HepG2 (cell line): ENCODE data around the gene KLHDC2. TPM values are rescaled to one million over a fixed set of nuclear protein-coding genes. Genes with fewer than 3 reads are reported as not detected.

ENCODE experiments used
- GTF2F1 ChIP-seq: fragments of 150-350 bp; IDR thresholded peaks from 2 replicates; pipeline ENCODE4 v1.6.1; 2014; ENCODE audit warnings: low read length
- HNF4G ChIP-seq, 2 experiments: sonication (generic) in 1 of 2; formaldehyde crosslinking in 1 of 2; IDR thresholded peaks; 2 replicates each; pipeline versions ENCODE4 v1.4.0 to v1.6.1; 2011 to 2020; ENCODE audit warnings: borderline replicate concordance in 2 of 2, low read depth in 2 of 2, mild to moderate bottlenecking in 2 of 2, low read length in 1 of 2, missing genetic modification reagents in 1 of 2, moderate library complexity in 1 of 2
- HNRNPL ChIP-seq: fragments of 200-400 bp; formaldehyde crosslinking; IDR thresholded peaks from 2 replicates; pipeline ENCODE4 v1.6.1; 2017; ENCODE audit warnings: mild to moderate bottlenecking, low read depth, low read length
- KDM6A ChIP-seq: IDR thresholded peaks from 2 replicates; pipeline ENCODE4 v1.6.1; 2016; ENCODE audit warnings: low read depth
- KLF12 ChIP-seq: sonication (generic); formaldehyde crosslinking; IDR thresholded peaks from 2 replicates; pipeline ENCODE4 v1.4.0; 2020; ENCODE audit warnings: missing genetic modification reagents, borderline replicate concordance
- KLF6 ChIP-seq: IDR thresholded peaks from 2 replicates; pipeline ENCODE4 v1.8.0; 2016; ENCODE audit warnings: missing biosample characterization, missing genetic modification reagents
- MEIS1 ChIP-seq: sonication (generic); formaldehyde crosslinking; IDR thresholded peaks from 2 replicates; pipeline ENCODE4 v1.9.0; 2021; ENCODE audit warnings: mild to moderate bottlenecking, missing genetic modification reagents, moderate library complexity, borderline replicate concordance
- MIER3 ChIP-seq: IDR thresholded peaks from 2 replicates; pipeline ENCODE4 v1.6.1; 2016; ENCODE audit warnings: missing compliant biosample characterization, borderline replicate concordance
- NFKBIZ ChIP-seq: IDR thresholded peaks from 2 replicates; pipeline ENCODE4 v1.6.1; 2018; ENCODE audit warnings: missing genetic modification reagents, missing compliant biosample characterization
- RBM22 ChIP-seq: fragments of 200-400 bp; formaldehyde crosslinking; optimal IDR thresholded peaks from 2 replicates; pipeline ENCODE3; 2017; ENCODE audit warnings: mild to moderate bottlenecking, low read length, moderate library complexity
- SMAD9 ChIP-seq: sonication (generic); formaldehyde crosslinking; IDR thresholded peaks from 2 replicates; pipeline ENCODE4 v1.5.1; 2020; ENCODE audit warnings: mild to moderate bottlenecking, missing genetic modification reagents
- SMYD3 ChIP-seq: sonication (generic); formaldehyde crosslinking; IDR thresholded peaks from 2 replicates; pipeline ENCODE4 v1.8.1; 2023; ENCODE audit warnings: mild to moderate bottlenecking, missing genetic modification reagents
- SRSF4 ChIP-seq: fragments of 200-400 bp; formaldehyde crosslinking; IDR thresholded peaks from one replicate; pipeline ENCODE4 v1.6.1; 2018; ENCODE audit warnings: mild to moderate bottlenecking, low read depth, low read length, moderate library complexity; ENCODE audit not compliant: poor library complexity, severe bottlenecking
- SSRP1 ChIP-seq: IDR thresholded peaks from 2 replicates; pipeline ENCODE4 v1.6.1; 2016; ENCODE audit warnings: control low read depth
- ZBTB10 ChIP-seq: sonication (generic); formaldehyde crosslinking; IDR thresholded peaks from 2 replicates; pipeline ENCODE4 v1.4.0; 2020; ENCODE audit warnings: missing genetic modification reagents, borderline replicate concordance
- ZFAT ChIP-seq: sonication (generic); formaldehyde crosslinking; conservative IDR thresholded peaks from 2 replicates; pipeline ENCODE4 v1.8.1; 2023; ENCODE audit warnings: missing genetic modification reagents, inconsistent platforms
- ZFP62 ChIP-seq: sonication (generic); formaldehyde crosslinking; IDR thresholded peaks from 2 replicates; pipeline ENCODE4 v1.4.0; 2020; ENCODE audit warnings: missing genetic modification reagents
- ZIK1 ChIP-seq: sonication (generic); formaldehyde crosslinking; IDR thresholded peaks from 2 replicates; pipeline ENCODE4 v1.5.0; 2020; ENCODE audit warnings: mild to moderate bottlenecking, low read depth, missing genetic modification reagents, borderline replicate concordance
- ZNF557 ChIP-seq: sonication (generic); formaldehyde crosslinking; IDR thresholded peaks from 2 replicates; pipeline ENCODE4 v1.4.0; 2020; ENCODE audit warnings: missing genetic modification reagents
- ZNF615 ChIP-seq: sonication (generic); formaldehyde crosslinking; IDR thresholded peaks from 2 replicates; pipeline ENCODE4 v1.5.0; 2020; ENCODE audit warnings: mild to moderate bottlenecking, missing genetic modification reagents, borderline replicate concordance
- polyA plus RNA-seq, 8 experiments: library from polyadenylated mRNA; depleted of rRNA in 3 of 8; stranded (reverse) in 7 of 8; unstranded in 1 of 8; fragments of >200 nt; fragmentation: Illumina TruSeq in 4 of 8; extraction: Trizol in 4 of 8; gene quantifications; 2 replicates each; pipeline versions ENCODE4 v1.2.1 to v1.2.3, GENCODE V29; 2011 to 2016; ENCODE audit warnings: low read depth in 4 of 8, missing spikeins in 1 of 8, mixed read lengths in 1 of 8; ENCODE audit not compliant: insufficient read depth in 1 of 8
- total RNA-seq, 5 experiments: library from RNA; depleted of rRNA; stranded (reverse); fragments of >200 nt; fragmentation: Illumina TruSeq; extraction: Trizol; gene quantifications; 2 replicates each; pipeline ENCODE4 v1.2.3, GENCODE V29; 2016; ENCODE audit warnings: low read depth in 1 of 5
- TF ChIP-seq, protein P1 (sequence below): sonication (generic); formaldehyde crosslinking; IDR thresholded peaks from 2 replicates; pipeline ENCODE4 v1.8.1; 2023; ENCODE audit warnings: mild to moderate bottlenecking, moderate library complexity, missing genetic modification reagents
- TF ChIP-seq, protein P2 (sequence below): sonication (generic); formaldehyde crosslinking; IDR thresholded peaks from 2 replicates; pipeline ENCODE4 v1.8.1; 2023; ENCODE audit warnings: mild to moderate bottlenecking, inconsistent platforms, moderate library complexity, missing genetic modification reagents, borderline replicate concordance
- TF ChIP-seq, protein P3 (sequence below): sonication (generic); formaldehyde crosslinking; IDR thresholded peaks from 2 replicates; pipeline ENCODE4 v1.8.0; 2022; ENCODE audit warnings: missing genetic modification reagents, mild to moderate bottlenecking, inconsistent platforms, borderline replicate concordance

KLHDC2 gene
- total and polyA plus RNA-seq, 2 of the 13 experiments (the other 11 are each of a cell fraction or from before 2014, with no cell fraction given): 95.5 to 170 TPM

DNA sequence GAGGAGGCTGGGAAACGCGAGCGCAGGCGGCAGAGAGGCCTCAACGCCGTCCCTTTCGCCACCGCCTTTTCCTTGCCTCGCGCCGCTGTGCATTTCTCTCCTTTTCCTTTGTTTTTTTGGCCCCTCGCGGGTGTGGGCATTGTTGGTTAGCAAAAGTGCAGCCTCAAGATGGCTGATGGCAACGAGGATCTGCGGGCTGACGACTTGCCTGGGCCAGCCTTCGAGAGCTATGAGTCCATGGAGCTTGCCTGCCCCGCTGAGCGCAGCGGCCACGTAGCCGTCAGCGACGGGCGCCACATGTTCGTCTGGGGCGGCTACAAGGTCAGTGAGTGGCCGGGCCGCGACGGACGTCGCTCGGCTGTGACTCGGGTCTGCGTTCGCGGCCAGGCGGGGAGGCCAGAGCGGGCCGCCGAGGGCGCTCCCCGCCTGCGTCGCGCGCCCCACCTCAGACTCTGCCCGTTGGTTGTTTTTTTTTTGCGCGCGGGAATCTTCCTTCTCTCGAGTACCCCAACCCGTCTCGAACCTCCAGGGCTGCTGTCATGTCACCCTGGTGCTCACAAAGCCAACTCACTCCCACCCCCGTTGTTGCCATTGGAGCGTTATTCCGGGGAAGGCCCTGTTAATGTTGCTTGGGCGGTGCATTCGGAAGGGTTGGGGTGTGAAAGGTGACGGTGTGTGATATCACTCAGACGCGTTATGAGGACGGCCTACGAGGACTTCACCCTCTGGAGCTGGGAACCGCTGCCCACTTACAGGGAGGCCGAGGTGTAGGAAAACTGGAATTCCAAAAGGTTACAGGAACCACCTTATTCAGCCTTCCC lies 558 bp downstream of the KLHDC2 start (continued):
- peak; percentile 14; the same call in 1 of the 2 replicates for TF ChIP-seq KLF6 (CRISPR knock-in tag)
- TF ChIP-seq, protein P1, sequence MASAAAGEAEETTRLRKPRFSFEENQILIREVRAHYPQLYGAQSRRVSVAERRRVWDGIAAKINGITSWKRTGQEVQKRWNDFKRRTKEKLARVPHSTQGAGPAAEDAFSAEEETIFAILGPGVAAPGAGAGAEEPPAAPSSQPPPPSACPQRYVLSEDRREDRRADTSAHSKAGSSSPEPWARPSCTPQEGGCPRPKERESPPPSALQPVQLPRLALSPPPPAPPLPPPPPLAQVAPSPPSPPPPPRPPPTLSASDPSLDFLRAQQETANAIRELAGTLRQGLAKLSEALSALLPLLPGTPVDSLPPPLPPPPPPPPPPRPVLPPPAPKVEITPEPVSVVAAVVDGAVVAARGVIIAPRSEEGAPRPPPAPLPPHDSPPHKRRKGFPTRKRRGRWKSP (CRISPR knock-in tag): peak; percentile 62; the same call in 1 of the 2 replicates
- TF ChIP-seq NFKBIZ (CRISPR knock-in tag): no peak
- no peak for TF ChIP-seq ZNF615 (CRISPR knock-in tag)
- TF ChIP-seq MEIS1 (CRISPR knock-in tag): no peak
- TF ChIP-seq HNF4G (IDR thresholded peaks at IDR 0.05; ENCODE audit: borderline replicate concordance, low read depth, low read length): peak; percentile 27; the same call in 1 of the 2 replicates
- 0 out of 2 replicates have a peak, but pooled peaks have one; percentile 15 for TF ChIP-seq HNF4G (CRISPR knock-in tag; IDR thresholded peaks at IDR 0.05; ENCODE audit: borderline replicate concordance, low read depth)
- TF ChIP-seq SMAD9 (CRISPR knock-in tag): no peak
- TF ChIP-seq RBM22: peak; percentile 45
- 0 out of 2 replicates have a peak, but pooled peaks have one; percentile 22 for TF ChIP-seq HNRNPL
- no peak for TF ChIP-seq SSRP1 (CRISPR knock-in tag)
- TF ChIP-seq, protein P2, sequence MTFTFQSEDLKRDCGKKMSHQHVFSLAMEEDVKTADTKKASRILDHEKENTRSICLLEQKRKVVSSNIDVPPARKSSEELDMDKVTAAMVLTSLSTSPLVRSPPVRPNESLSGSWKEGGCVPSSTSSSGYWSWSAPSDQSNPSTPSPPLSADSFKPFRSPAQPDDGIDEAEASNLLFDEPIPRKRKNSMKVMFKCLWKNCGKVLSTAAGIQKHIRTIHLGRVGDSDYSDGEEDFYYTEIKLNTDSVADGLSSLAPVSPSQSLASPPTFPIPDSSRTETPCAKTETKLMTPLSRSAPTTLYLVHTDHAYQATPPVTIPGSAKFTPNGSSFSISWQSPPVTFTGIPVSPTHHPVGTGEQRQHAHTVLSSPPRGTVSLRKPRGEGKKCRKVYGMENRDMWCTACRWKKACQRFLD (CRISPR knock-in tag): no peak
- no peak for TF ChIP-seq ZFP62 (CRISPR knock-in tag)
- TF ChIP-seq ZFAT: no peak
- peak; percentile 97 for TF ChIP-seq ZBTB10 (CRISPR knock-in tag)
- no peak for TF ChIP-seq KLF12 (CRISPR knock-in tag)
- TF ChIP-seq KDM6A (CRISPR knock-in tag): no peak
- no peak for TF ChIP-seq ZNF557
- no peak for TF ChIP-seq SMYD3
- no peak for TF ChIP-seq SRSF4
- 0 out of 2 replicates have a peak, but pooled peaks have one; percentile 27 for TF ChIP-seq ZIK1
- TF ChIP-seq, protein P3, sequence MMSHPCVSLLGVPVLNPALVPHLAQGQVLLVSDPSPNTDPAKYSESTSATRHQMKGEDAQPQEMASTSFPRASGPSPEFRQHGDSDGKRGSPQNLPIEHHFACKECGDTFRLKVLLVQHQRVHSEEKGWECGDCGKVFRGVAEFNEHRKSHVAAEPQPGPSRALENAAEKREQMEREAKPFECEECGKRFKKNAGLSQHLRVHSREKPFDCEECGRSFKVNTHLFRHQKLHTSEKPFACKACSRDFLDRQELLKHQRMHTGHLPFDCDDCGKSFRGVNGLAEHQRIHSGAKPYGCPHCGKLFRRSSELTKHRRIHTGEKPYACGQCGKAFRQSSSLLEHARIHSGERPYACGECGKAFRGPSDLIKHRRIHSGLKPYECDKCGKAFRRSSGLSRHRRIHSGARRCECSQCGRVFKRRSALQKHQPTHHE (CRISPR knock-in tag): no peak
- TF ChIP-seq GTF2F1: no peak
- no peak; the same call in 1 of the 2 replicates for TF ChIP-seq MIER3 (CRISPR knock-in tag)
